Measurements from ENCODE around the gene BICDL2. TPM values are rescaled to one million over a fixed set of nuclear protein-coding genes. Genes with fewer than 3 reads are reported as not detected.

BICDL2 gene
- total and polyA plus RNA-seq, 2 donors (not counting 3 experiments of a cell fraction or from before 2014, with no cell fraction given): not detected

- no peaks in the 10 kb centered on the region for H3K9me3 ChIP-seq (replicated peaks; ENCODE audit: control insufficient read depth, insufficient read depth, low read length)
- H3K27me3 ChIP-seq (ENCODE audit: control insufficient read depth in 2 of 2, insufficient read depth in 2 of 2, low read length in 2 of 2): peaks cover 0 to 5% of the 10 kb centered on the region in 2 experiments
- TF ChIP-seq JUN (IDR thresholded peaks at IDR 0.05; ENCODE audit: borderline replicate concordance, insufficient read depth, insufficient read length, low read depth) (no peak), MAX (IDR thresholded peaks at IDR 0.05; ENCODE audit: insufficient read depth, insufficient read length) (no peak), GATA2 (IDR thresholded peaks at IDR 0.05; ENCODE audit: insufficient read depth, insufficient read length, low read depth, low read length) (no peak), POLR2A (IDR thresholded peaks at IDR 0.05; ENCODE audit: low read depth, low read length) (no peak), MYC (IDR thresholded peaks at IDR 0.05; ENCODE audit: low read depth, low read length) (no peak), POLR2AphosphoS5 (IDR thresholded peaks at IDR 0.05; ENCODE audit: insufficient read depth, low read depth, low read length) (no peak), EZH2 (IDR thresholded peaks at IDR 0.05; ENCODE audit: borderline replicate concordance, low read depth, low read length, severe bottlenecking) (no peak), CTCF (IDR thresholded peaks at IDR 0.05; ENCODE audit: extremely low read depth in 1 of 2, insufficient read depth in 1 of 2, low read depth in 1 of 2, low read length in 2 of 2) (no peak), FOS (IDR thresholded peaks at IDR 0.05; ENCODE audit: borderline replicate concordance, insufficient read depth, low read length) (no peak)
- no peaks in the 10 kb centered on the region for H4K20me1 ChIP-seq (replicated peaks; ENCODE audit: control insufficient read depth, extremely low read depth, insufficient read depth, low read length)
- H2AFZ ChIP-seq (ENCODE audit: low read depth, low read length): no peak overlapping the region
- DNase-seq (ENCODE audit: low read depth, low spot score) (no peak), FAIRE-seq (no peak)
- ChIA-PET POLR2A (no interaction called here), CTCF (interaction anchor here (1.4 kb wide), 1 partner anchor 42 kb away, joined by 3 read pairs; no protein-coding TSS in a partner anchor)
- no peak overlapping the region for H3K27ac ChIP-seq (ENCODE audit: insufficient read depth, low read depth, low read length)
- no TSS peak for BruUV-seq (replicated peaks)
- intact Hi-C loops (cut with micrococcal nuclease): no loop called here
- no peaks in the 10 kb centered on the region for H3K79me2 ChIP-seq (ENCODE audit: control insufficient read depth, insufficient read depth, low read length)
- no peak overlapping the region for H3K9ac ChIP-seq (replicated peaks; ENCODE audit: extremely low read depth, insufficient read depth, low read length)
- H3K4me3 ChIP-seq (replicated peaks in 1 of 3; ENCODE audit: insufficient read depth in 1 of 3, low read depth in 1 of 3, low read length in 3 of 3): no peak overlapping the region
- no peaks in the 10 kb centered on the region for H3K36me3 ChIP-seq (ENCODE audit: control insufficient read depth in 2 of 2, extremely low read depth in 1 of 2, insufficient read depth in 2 of 2, low read length in 2 of 2)
- no peaks in the 10 kb centered on the region for H3K4me1 ChIP-seq (ENCODE audit: control insufficient read depth, extremely low read depth, insufficient read depth, low read length)
- dilution Hi-C loops (cut with MboI; ENCODE audit: extremely low pct_ligation_motif_present, low sequenced_read_pairs): no loop called here
- no peak overlapping the region for H3K4me2 ChIP-seq (ENCODE audit: insufficient read depth, low read length)
- no peaks in the 10 kb centered on the region for H3K9me1 ChIP-seq (replicated peaks; ENCODE audit: control insufficient read depth, extremely low read depth, insufficient read depth, low read length)
These were observed 50.0 kb downstream of the BICDL2 start for GRCh38 chr16:2986623-2987188.
